HG03558 (cell line): Measurements from ENCODE around the gene C1GALT1.
A peak's percentile ranks its signal among the peaks of the same experiment; 100 is the strongest.
"Not testable (repeated sequence)": the region's sequence is repeated elsewhere in the genome, so short reads cannot be mapped to it uniquely, and the experiment has no call there.

ENCODE experiments used
- ATAC-seq: cut with Tn5 transposase; IDR thresholded peaks from one replicate; pipeline ENCODE4 v1.9.1; 2021; ENCODE audit warnings: moderate number of reproducible peaks; ENCODE audit not compliant: unreplicated experiment; ENCODE audit errors: extremely low read depth

The C1GALT1 gene

DNA sequence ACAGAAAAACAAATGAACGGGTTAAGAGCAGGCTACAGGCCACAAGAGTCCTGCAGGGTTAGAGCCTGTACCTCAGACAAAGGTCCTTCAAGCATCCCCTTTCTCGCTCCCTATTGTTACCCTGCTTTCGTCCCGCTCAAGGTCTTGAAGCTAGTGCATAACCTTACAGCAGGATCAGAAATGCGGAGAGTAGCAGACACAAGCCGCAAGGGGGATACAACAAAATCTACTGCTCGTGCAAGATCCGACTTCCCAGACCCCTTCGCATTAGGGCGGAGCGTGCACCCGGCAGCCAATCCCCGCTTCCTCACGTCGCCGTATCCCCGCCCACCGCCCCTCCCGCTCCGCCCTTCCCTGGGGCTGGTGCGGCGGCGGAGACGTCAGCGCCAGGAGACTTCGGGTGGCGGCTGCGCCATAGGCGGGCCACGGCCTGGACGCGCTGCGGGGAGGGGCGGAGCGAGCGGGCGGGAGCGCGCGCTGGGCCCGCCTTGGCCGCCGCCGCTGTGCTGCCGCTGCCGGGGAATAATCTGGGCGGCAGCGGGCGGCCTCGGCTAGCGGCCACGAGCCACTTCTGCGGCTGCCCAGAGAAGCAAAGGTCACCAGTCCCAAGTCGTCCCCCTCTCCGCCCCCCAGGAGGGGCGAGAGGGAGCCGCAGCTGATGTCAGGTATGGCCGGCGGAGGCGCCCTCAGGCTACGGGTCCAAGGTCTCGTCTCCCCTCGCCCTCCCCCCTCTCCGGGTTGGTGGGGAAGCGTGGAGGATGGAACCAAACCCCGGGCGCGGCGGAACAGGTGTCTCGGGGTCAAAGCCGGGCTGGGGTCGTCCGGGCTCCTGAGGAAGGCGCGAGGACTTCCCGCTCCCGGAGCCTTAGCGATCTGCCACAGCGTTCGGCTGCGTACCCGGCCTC lies at the start of gene C1GALT1:
C1GALT1 (plus strand) TSS at position 389 of the 905 bp plus-strand sequence. CDS start 51,776 bp downstream, outside the sequence.
- peak; percentile 74 for ATAC-seq

DNA sequence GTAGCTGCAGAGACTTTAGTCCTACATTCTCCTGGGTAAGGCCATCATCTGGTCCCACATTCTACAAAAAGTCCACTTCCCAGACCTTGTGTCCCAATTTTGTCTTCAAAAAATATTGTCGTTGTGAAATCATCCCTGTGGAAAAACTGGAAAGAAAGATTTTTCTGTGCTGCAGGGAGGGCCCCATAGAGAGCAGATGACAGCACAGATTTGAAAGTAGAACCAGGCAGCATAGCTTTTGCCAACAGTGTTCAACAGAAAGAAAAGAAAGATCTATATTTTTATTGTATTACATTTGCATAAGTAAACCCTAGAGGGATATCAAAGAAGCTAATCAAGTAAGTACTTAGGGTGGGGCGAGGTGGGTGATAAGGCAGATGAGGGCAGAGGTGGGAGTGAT lies 48.3 kb upstream of the C1GALT1 start:
- ATAC-seq: no peak

GRCh38 chr7:7135074-7135473 lies 47.3 kb upstream of the C1GALT1 start:
- ATAC-seq: no peak

DNA sequence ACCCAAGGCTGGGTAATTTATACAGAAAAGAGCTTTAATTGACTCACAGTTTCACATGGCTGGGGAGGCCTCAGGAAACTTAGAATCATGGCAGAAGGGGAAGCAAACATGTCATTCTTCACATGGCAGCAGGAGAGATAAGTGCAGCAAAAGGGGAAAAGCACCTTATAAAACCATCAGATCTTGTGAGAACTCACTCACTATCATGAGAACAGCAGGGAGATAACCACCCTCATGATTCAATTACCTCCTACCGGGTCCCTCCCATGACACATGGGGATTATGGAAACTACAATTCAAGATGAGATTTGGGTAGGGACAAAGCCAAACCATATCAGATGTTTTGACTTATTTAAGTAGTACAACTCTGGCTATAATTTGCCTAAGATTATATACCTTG lies 46.4 kb upstream of the C1GALT1 start:
- not testable (repeated sequence) for ATAC-seq

DNA sequence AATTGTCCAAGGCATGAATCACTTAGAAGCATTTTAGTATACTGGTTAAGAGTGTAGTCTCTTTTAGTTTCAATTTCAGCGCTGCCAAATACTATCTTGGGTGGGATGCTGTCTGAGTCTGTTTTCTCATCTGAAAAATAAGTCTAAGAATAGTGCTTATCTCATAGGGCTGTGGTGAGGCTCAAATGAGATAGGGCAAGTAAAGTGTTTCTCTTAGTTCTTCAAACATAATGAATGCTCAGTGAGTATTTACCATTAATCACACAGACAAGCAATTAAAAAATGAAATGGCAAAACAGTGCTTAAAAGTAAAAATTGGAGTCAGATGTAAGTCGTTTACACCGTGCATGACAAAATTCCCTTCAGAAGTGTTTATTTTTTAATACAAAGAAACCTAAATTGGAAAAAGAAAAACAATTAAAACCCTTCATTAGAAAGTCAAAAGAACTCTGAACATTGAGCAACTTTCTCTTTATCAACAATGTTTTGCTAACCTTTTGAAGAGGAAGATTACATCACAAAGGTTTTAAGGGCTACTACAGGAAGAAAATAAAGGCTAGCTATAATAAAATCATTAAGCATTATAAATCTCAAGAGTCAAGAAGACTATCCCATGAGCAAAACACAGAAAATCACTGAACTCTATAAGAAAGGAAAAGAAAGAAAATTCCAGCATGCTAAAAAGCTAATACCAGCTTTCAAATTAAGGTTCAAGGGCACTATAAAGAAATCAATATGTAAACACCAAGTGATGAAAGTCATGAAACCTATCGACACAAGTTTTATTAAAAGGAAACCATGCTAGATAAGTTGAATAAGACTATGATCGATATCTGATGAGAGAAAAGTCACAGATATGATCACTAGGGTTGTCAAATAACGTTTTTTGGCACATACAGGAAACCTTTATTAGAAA lies 45.6 kb upstream of the C1GALT1 start:
- no peak for ATAC-seq

- no peak for ATAC-seq
Measured at GRCh38 chr7:7138897-7139296, 43.4 kb upstream of the C1GALT1 start.

- ATAC-seq: not testable (repeated sequence)
Measured at GRCh38 chr7:7143404-7143803, 38.9 kb upstream of the C1GALT1 start.

DNA sequence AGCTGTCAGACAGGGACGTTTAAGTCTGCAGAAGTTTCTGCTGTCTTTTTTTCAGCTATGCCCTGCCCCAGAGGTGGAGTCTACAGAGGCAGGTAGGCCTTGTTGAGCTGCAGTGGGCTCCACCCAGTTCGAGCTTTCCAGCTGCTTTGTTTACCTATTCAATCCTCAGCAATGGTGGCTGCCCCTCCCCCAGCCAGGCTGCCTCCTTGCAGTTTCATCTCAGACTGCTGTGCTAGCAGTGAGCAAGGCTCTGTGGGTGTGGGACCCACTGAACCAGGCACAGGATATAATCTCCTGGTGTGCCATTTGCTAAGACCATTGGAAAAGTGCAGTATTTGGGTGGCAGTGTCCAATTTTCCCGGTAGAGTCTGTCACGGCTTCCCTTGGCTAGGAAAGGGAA lies 37.2 kb upstream of the C1GALT1 start:
- not testable (repeated sequence) for ATAC-seq

GRCh38 chr7:7146837-7147236 lies 35.5 kb upstream of the C1GALT1 start:
- ATAC-seq: no peak

- no peak for ATAC-seq
Measured at GRCh38 chr7:7148798-7149481, 33.4 kb upstream of the C1GALT1 start.

- ATAC-seq: no peak
Measured at GRCh38 chr7:7151285-7151684, 31.1 kb upstream of the C1GALT1 start.

GRCh38 chr7:7151865-7152264 lies 30.5 kb upstream of the C1GALT1 start:
- ATAC-seq: no peak

DNA sequence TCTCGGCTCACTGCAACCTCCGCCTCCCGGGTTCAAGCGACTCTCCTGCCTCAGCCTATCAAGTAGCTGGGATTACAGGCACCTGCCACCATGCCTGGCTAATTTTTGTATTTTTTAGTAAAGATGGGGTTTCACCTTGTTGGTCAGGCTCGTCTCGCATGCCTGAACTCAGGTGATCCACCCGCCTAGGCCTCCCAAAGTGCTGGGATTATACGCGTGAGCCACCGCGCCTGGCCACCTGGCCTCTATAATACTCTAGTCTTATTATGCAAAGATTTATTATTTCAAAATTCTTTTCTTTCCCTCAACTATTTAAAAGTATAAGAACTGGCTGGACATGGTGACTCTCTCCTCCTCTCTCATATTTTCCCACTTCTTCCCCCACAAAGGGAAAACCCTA lies 30.0 kb upstream of the C1GALT1 start:
- no peak for ATAC-seq

GRCh38 chr7:7154355-7154754 lies 28.0 kb upstream of the C1GALT1 start:
- ATAC-seq: not testable (repeated sequence)

- ATAC-seq: no peak
Measured at GRCh38 chr7:7156663-7157062, 25.7 kb upstream of the C1GALT1 start.

GRCh38 chr7:7157177-7157886 lies 25.0 kb upstream of the C1GALT1 start:
- ATAC-seq: peak; percentile 80

- no peak for ATAC-seq
Measured at GRCh38 chr7:7157887-7158271, 24.5 kb upstream of the C1GALT1 start.

DNA sequence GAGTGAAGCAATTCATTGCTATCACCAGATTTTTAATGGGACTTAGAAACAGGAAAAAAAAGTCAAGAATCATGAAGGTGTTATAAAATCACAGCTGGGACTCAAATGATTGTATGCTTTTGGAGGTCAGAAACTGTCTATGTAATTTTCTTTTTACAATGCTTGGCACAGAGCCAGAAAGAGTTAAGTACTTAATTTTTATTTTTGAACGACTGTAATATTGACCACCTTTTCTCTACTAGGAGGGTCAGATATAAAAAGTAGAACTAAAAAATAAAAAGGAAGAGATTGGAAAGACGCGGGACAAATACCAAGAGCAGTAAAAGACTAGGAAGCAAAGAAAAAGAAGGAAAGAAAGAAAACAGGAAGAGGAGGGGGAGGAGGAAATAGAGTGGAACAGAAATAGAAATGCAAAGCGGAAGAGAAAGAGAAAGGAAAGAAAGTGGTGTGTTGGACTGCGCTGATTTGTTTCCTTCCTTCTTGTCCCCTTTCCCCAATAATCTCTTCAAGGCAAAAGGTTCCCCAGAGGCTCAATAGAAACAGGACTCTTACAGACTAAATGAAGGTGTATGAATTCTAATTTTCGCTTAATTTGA lies 23.2 kb upstream of the C1GALT1 start:
- no peak for ATAC-seq

DNA sequence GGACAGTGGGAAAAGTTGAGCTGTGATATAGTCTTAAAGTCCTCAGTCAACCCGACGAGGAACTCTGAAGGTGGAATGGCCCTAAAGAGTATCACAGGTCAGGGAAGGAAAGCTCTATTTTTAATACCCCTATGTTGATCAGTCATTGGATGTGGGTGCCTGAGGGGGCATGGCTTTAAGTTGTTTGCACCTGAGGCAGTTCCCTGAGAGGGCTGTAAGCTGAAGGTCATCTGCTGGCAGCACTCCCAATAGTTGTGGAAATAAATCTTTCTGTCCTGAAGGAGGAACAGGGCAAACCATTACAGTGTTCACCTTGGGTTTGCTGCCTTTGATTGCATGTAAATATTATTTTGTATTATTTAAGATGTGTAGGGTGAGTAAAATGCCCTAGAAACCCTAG lies 17.8 kb upstream of the C1GALT1 start:
- ATAC-seq: no peak
